Astrocyte (in vitro differentiated cells and primary cell): ENCODE measurements around the gene SERPINE2. TPM values are rescaled to one million over a fixed set of nuclear protein-coding genes. Genes with fewer than 3 reads are reported as not detected.

Source experiments
- DNase-seq: peaks from one replicate; pipeline ENCODE4 v3.0.0-alpha.2; 2010; ENCODE audit warnings: low read depth
- FAIRE-seq: peaks from 2 replicates; lab custom pipeline; 2011; peaks lifted over from hg19 to GRCh38; lab: Jason Lieb, UNC
- H2AFZ ChIP-seq: 2 replicates; pipeline ENCODE4 v1.6.0; 2012; ENCODE audit warnings: low read depth, low read length, inconsistent platforms
- H3K27ac ChIP-seq: 2 replicates; pipeline ENCODE4 v1.5.1; 2011; ENCODE audit warnings: low read depth, low read length, inconsistent platforms
- H3K27me3 ChIP-seq: 2 replicates; pipeline ENCODE4 v1.6.0; 2011; ENCODE audit warnings: low read length, inconsistent platforms; ENCODE audit not compliant: insufficient read depth
- H3K36me3 ChIP-seq: 2 replicates; pipeline ENCODE4 v1.5.1; 2011; ENCODE audit warnings: low read length, inconsistent platforms; ENCODE audit not compliant: insufficient read depth
- H3K4me1 ChIP-seq: 2 replicates; pipeline ENCODE4 v1.5.1; 2011; ENCODE audit warnings: low read length, inconsistent platforms; ENCODE audit not compliant: insufficient read depth
- H3K4me2 ChIP-seq: 2 replicates; pipeline ENCODE4 v1.6.0; 2012; ENCODE audit warnings: low read length, inconsistent platforms
- H3K4me3 ChIP-seq: 2 replicates; pipeline ENCODE4 v1.5.1; 2011; ENCODE audit warnings: low read depth, mild to moderate bottlenecking, low read length, inconsistent platforms; ENCODE audit not compliant: insufficient read depth
- H3K79me2 ChIP-seq: 2 replicates; pipeline ENCODE4 v1.6.0; 2012; ENCODE audit warnings: mild to moderate bottlenecking, low read length, inconsistent platforms; ENCODE audit not compliant: insufficient read depth
- H3K9ac ChIP-seq: 2 replicates; pipeline ENCODE4 v1.6.0; 2012; ENCODE audit warnings: mild to moderate bottlenecking, low read length, inconsistent platforms
- H3K9me3 ChIP-seq: 2 replicates; pipeline ENCODE4 v1.5.1; 2012; ENCODE audit warnings: low read depth, mild to moderate bottlenecking, low read length, inconsistent platforms; ENCODE audit not compliant: insufficient read depth
- H4K20me1 ChIP-seq: 2 replicates; pipeline ENCODE4 v1.6.0; 2012; ENCODE audit warnings: low read length, inconsistent platforms; ENCODE audit not compliant: insufficient read depth
- H3K27ac Mint-ChIP-seq: one replicate; pipeline ENCODE4 v1.8.0; 2021; ENCODE audit warnings: mild to moderate bottlenecking, mixed read lengths; ENCODE audit not compliant: unreplicated experiment
- H3K27me3 Mint-ChIP-seq: one replicate; pipeline ENCODE4 v1.8.0; 2021; ENCODE audit warnings: low read depth, mixed read lengths; ENCODE audit not compliant: unreplicated experiment
- H3K36me3 Mint-ChIP-seq: one replicate; pipeline ENCODE4 v1.8.0; 2021; ENCODE audit warnings: low read depth, mixed read lengths; ENCODE audit not compliant: unreplicated experiment
- H3K4me1 Mint-ChIP-seq: one replicate; pipeline ENCODE4 v1.8.0; 2021; ENCODE audit warnings: low read depth, mixed read lengths; ENCODE audit not compliant: unreplicated experiment
- H3K4me3 Mint-ChIP-seq: one replicate; pipeline ENCODE4 v1.8.0; 2021; ENCODE audit warnings: mild to moderate bottlenecking, moderate library complexity, mixed read lengths; ENCODE audit not compliant: unreplicated experiment
- H3K9me3 Mint-ChIP-seq: one replicate; pipeline ENCODE4 v1.8.0; 2021; ENCODE audit warnings: mild to moderate bottlenecking, mixed read lengths; ENCODE audit not compliant: unreplicated experiment
- CTCF ChIP-seq: IDR thresholded peaks from 2 replicates; pipeline ENCODE4 v1.5.1; 2011; ENCODE audit warnings: low read depth, mild to moderate bottlenecking, inconsistent platforms, low read length, moderate library complexity; ENCODE audit not compliant: insufficient read depth
- EZH2 ChIP-seq: IDR thresholded peaks from 2 replicates; pipeline ENCODE4 v1.6.1; 2012; ENCODE audit warnings: mild to moderate bottlenecking, low read length, inconsistent platforms; ENCODE audit not compliant: insufficient read depth
- total RNA-seq: library from RNA; stranded (reverse); gene quantifications from 2 replicates; pipeline ENCODE4 v1.2.1, GENCODE V29; 2021

Gene SERPINE2
- total RNA-seq, 1 donor from 2014 or later, result 375 TPM

DNA sequence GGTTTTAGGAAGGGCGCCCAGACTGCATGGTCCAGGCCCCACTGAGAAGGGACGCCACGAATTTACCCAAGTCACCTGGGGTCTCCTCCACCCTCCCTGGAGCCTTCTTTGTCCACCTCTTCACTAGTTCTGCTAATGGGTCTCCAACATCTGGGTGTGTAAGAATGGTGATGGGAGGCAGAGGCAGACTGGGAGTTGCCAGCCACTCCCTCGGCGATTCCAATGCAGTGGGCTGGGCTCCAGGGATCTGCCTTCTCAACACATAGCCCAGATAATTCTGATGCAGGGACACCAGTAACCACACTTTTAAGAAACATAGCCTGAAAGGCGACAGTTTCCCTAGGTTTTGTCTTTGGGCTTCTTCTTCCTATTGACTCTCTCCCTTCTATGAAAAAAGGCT, 42.7 kb downstream of the SERPINE2 start:
- FAIRE-seq (no peak), DNase-seq (no peak)
- no peaks in the 10 kb centered on the region for H3K4me1 ChIP-seq
- peaks cover 2% of the 10 kb centered on the region for H3K9me3 ChIP-seq
- no peak overlapping the region for H3K27ac ChIP-seq
- no peak overlapping the region for H3K4me2 ChIP-seq
- Mint-ChIP-seq H3K9me3 (peaks cover 3% of the 10 kb centered on the region), H3K4me1 (peaks cover 22% of the 10 kb centered on the region), H3K36me3 (peaks cover 35% of the 10 kb centered on the region), H3K27ac (peak overlapping the region; percentile 98), H3K27me3 (no peaks in the 10 kb centered on the region), H3K4me3 (no peak overlapping the region)
- no peaks in the 10 kb centered on the region for H3K27me3 ChIP-seq
- no peak overlapping the region for H2AFZ ChIP-seq
- no peaks in the 10 kb centered on the region for H4K20me1 ChIP-seq
- H3K4me3 ChIP-seq, result no peak overlapping the region
- H3K9ac ChIP-seq, result no peak overlapping the region
- no peak for TF ChIP-seq CTCF
- TF ChIP-seq EZH2, result no peak
- H3K36me3 ChIP-seq, result peaks cover 5% of the 10 kb centered on the region
- H3K79me2 ChIP-seq, result no peaks in the 10 kb centered on the region

DNA sequence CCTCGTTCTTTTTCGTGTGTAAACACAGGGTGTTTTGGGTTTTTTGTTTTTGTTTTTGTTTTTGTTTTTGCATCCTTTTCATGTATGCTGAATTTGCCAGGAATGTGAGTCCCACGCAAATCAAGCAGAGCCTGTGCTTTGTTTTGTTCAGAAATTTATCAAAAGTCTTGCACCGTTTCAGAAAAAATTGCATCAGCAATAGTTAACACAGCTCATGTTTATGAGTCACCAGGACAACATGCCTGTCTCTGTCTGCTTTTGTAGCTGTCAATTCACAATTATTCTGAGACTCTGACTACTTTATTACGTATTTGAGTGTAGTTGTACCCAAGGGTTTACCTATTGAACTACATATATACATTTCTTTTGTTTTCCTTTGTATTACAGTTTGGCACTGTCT, 43.5 kb downstream of the SERPINE2 start:
- Mint-ChIP-seq H3K4me3 (peak overlapping the region; percentile 60), H3K4me1 (peaks cover 22% of the 10 kb centered on the region), H3K27ac (peak overlapping the region; percentile 98), H3K36me3 (peaks cover 29% of the 10 kb centered on the region), H3K27me3 (no peaks in the 10 kb centered on the region), H3K9me3 (peaks cover 3% of the 10 kb centered on the region)
- TF ChIP-seq CTCF (no peak), EZH2 (no peak)
- H3K36me3 ChIP-seq, result peaks cover 3% of the 10 kb centered on the region
- no peaks in the 10 kb centered on the region for H3K4me1 ChIP-seq
- H3K79me2 ChIP-seq, result no peaks in the 10 kb centered on the region
- no peak overlapping the region for H3K9ac ChIP-seq
- H3K27me3 ChIP-seq, result no peaks in the 10 kb centered on the region
- no peak overlapping the region for H3K4me2 ChIP-seq
- peaks cover 2% of the 10 kb centered on the region for H3K9me3 ChIP-seq
- DNase-seq (peak; percentile 47), FAIRE-seq (no peak)
- no peak overlapping the region for H2AFZ ChIP-seq
- H3K27ac ChIP-seq, result no peak overlapping the region
- H3K4me3 ChIP-seq, result no peak overlapping the region
- no peaks in the 10 kb centered on the region for H4K20me1 ChIP-seq

DNA sequence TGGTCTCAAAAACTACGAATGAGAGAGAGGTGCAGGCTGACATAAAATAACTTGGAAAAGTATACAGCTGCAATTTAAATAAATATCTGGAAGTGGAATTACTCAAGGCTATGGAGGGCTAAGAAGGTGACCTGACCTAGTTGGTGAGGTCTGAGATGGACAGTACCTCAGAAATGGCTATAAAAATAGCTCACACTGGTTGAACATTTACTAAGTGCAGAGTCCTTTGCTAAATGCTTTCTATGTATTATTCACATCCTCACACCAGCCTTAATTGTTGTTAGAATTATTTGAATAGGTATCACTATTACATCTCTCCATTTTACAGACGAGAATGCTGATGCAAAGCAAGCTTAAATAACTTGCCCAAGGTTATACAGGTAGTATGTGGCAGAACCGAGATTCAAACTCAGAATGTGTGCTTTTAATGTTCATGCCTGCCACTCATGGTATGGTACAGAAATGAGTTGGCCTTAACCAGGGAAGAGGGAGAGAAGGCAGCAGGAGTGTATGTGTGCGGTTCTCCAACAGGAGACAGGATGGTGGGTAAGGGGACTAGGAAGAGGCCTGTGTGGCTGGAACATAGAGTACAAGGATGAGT, 44.4 kb downstream of the SERPINE2 start:
- no peaks in the 10 kb centered on the region for H3K4me1 ChIP-seq
- H3K9ac ChIP-seq, result no peak overlapping the region
- H4K20me1 ChIP-seq, result no peaks in the 10 kb centered on the region
- H3K4me3 ChIP-seq, result no peak overlapping the region
- no peaks in the 10 kb centered on the region for H3K27me3 ChIP-seq
- no peak overlapping the region for H3K27ac ChIP-seq
- H3K4me3 Mint-ChIP-seq, result no peak overlapping the region
- no peaks in the 10 kb centered on the region for H3K27me3 Mint-ChIP-seq
- no peaks in the 10 kb centered on the region for H3K79me2 ChIP-seq
- H3K36me3 ChIP-seq, result peaks cover 3% of the 10 kb centered on the region
- peaks cover 22% of the 10 kb centered on the region for H3K4me1 Mint-ChIP-seq
- no peak for FAIRE-seq
- H2AFZ ChIP-seq, result no peak overlapping the region
- H3K9me3 Mint-ChIP-seq, result peaks cover 3% of the 10 kb centered on the region
- TF ChIP-seq CTCF, result no peak
- no peak for TF ChIP-seq EZH2
- H3K9me3 ChIP-seq, result no peaks in the 10 kb centered on the region
- H3K4me2 ChIP-seq, result no peak overlapping the region
- no peak for DNase-seq
- H3K27ac Mint-ChIP-seq, result peak overlapping the region; percentile 98
- H3K36me3 Mint-ChIP-seq, result peaks cover 23% of the 10 kb centered on the region
